HG03432 (cell line): Measurements from ENCODE around the gene MRGPRF.

Experiments used
- ATAC-seq: cut with Tn5 transposase; IDR thresholded peaks from one replicate; pipeline ENCODE4 v1.9.1; 2021; ENCODE audit warnings: mild to moderate bottlenecking, moderate library complexity; ENCODE audit not compliant: unreplicated experiment

MRGPRF gene

GRCh38 chr11:69024509-69024908, 11.5 kb upstream of the MRGPRF start:
- ATAC-seq = no peak

GRCh38 chr11:69022260-69022659, 9.2 kb upstream of the MRGPRF start:
- ATAC-seq = no peak

- ATAC-seq = no peak
Measured at GRCh38 chr11:69018924-69019323, 5.9 kb upstream of the MRGPRF start.

- no peak for ATAC-seq
Measured at GRCh38 chr11:69017951-69018350, 4.9 kb upstream of the MRGPRF start.

DNA sequence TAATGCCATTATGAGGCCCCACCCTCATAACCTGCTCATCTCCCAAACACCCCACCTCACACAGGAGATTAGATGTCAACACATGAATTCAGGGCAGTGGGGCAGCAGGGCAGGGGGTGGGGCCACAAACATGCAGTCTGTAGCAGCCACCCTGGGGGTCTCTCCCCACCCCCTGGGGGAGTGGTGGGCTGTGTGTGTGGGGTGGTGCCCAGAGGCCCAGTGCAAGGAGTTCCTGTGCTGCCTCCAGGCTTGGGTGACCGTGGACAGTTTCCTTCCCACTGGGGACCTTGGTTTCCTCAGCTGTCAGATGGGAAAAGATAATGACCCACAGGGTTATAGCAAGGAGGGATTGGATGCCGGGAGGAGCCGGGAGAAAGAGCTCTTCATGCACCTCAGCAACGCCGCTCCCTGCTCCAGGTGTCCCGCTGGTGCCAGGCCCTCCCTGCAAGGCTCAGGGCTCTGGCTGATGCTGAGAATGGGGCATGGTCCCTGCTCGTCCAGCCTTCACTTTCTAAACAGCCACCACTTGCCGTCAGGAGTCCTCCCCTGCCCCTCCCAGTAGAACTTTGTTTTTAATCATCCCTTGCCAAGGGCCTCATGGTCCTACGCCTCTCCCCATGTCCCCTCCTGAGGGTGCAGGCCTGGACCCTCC, 2.0 kb upstream of the MRGPRF start:
- ATAC-seq = no peak

GRCh38 chr11:69014084-69014851, 1.2 kb upstream of the MRGPRF start:
- no peak for ATAC-seq

GRCh38 chr11:69012092-69013008, 696 bp downstream of the MRGPRF start:
- no peak for ATAC-seq

GRCh38 chr11:69011624-69012091, 1.4 kb downstream of the MRGPRF start:
- ATAC-seq = no peak

GRCh38 chr11:69010964-69011623, 2.0 kb downstream of the MRGPRF start:
- no peak for ATAC-seq

DNA sequence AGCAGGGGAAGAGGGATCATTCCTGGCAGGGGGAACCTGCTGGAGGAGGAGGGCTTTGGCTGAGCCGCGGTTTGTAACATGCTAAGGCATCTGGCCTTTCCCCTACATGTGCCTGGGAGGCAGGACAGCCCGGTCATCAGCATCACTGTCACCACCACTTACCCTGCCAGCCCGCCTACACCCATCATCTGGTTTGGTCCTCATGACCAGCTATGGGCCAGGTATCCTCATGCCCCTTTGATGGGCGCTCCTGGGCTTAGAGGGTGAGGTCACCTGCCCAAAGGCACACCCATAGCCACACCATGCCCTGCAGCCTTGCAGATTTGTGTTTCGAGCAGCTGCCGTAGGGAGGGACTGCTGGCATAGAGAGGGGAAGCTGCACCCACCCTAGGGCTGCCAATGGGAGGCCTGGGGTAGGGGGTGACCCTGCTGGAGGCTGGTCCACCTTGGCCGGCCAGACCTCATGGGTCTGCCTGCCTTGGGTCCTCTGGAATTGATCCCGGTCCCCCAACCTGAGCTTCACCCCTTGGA, 2.6 kb downstream of the MRGPRF start:
- no peak for ATAC-seq

DNA sequence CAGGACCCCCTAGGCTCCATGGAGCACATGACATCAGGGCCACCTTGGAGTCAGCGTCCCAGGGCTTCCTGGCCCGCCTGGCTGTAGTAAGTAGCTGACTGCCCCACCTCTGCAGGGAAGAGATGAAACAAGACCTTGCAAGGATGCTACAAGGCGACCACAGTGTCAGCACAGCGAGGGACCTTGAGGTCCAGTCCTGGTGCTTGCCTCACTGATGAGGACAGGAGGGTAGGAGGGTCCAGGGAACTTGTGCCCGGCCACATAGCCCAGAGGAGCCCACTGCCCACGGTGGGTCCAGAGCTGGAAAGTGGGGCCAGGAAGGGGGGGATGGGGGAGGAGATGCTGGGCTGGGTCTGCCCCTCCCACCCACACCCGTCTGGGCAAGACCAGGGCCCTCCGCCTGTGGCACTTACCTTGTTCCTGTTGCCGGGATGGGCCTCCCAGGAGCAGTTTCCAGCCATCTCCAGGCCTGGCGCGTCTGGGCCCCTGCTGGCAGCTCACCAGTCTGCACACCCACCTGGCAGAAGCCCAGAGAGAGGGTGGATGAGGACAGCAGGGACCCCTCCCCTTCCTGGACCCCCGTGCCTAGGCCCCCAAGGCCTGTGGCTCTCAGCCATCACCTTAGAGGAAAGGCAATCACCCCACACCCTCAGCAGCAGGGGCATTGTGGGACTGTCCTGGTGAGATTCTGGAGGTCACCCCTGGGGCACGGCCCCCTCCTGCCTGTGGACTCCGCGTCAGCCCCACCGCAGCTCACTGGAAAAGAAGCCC, 3.4 kb downstream of the MRGPRF start:
- ATAC-seq = no peak

- no peak for ATAC-seq
Measured at GRCh38 chr11:69008737-69009440, 4.2 kb downstream of the MRGPRF start.

DNA sequence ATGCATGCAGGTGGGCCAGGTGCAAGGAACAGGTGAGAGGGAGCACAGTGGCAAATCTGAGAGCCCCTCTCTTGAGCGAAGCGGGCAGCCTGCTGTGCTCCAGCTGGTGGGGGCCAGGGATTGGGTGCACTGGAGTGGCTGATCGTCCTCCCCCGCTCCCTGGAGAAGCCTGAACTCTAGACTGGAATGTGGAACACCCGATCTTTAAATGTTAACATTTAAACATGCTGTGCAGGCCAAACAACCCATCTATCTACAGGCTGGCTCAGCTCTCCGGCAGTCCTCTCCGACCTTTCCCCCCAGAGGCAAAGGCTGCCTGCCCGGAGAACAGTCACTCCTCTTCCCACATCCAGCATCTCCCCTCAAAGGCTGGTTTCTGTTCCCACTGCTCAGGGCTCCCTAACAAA, 5.1 kb downstream of the MRGPRF start:
- ATAC-seq = no peak

- no peak for ATAC-seq
Measured at GRCh38 chr11:69006816-69007215, 6.2 kb downstream of the MRGPRF start.

GRCh38 chr11:69005631-69006368, 7.2 kb downstream of the MRGPRF start:
- ATAC-seq = no peak

GRCh38 chr11:69005183-69005630, 7.8 kb downstream of the MRGPRF start:
- ATAC-seq = no peak

GRCh38 chr11:69004411-69005182, 8.4 kb downstream of the MRGPRF start:
- ATAC-seq = no peak
